ENCODE measurements around the gene GSTK1.

GRCh38 chr7:143316492-143316891 is 53.3 kb downstream of the GSTK1 start:
- no peak for TF ChIP-seq POLR2A (IDR thresholded peaks at IDR 0.05)
- no peak for TF ChIP-seq CTCF (IDR thresholded peaks at IDR 0.05)

Data from testis (tissue), 2 donors.